HG02852 (cell line): ENCODE results near the gene RASGRF2.
"Not testable (repeated sequence)": the region's sequence is repeated elsewhere in the genome, so short reads cannot be mapped to it uniquely, and the experiment has no call there.

ENCODE experiments used
- ATAC-seq: cut with Tn5 transposase; IDR thresholded peaks from one replicate; pipeline ENCODE4 v1.9.1; 2021; ENCODE audit warnings: mild to moderate bottlenecking, moderate library complexity; ENCODE audit not compliant: unreplicated experiment

The RASGRF2 gene

GRCh38 chr5:81234299-81234698, 274.1 kb downstream of the RASGRF2 start:
- ATAC-seq, result no peak

- no peak for ATAC-seq
These were observed 274.6 kb downstream of the RASGRF2 start for GRCh38 chr5:81234801-81235200.

- ATAC-seq, result no peak
These were observed 275.3 kb downstream of the RASGRF2 start for GRCh38 chr5:81235287-81236072.

GRCh38 chr5:81238460-81238859, 278.3 kb downstream of the RASGRF2 start:
- ATAC-seq, result no peak

GRCh38 chr5:81239613-81240012, 279.4 kb downstream of the RASGRF2 start:
- no peak for ATAC-seq

- no peak for ATAC-seq
These were observed 280.8 kb downstream of the RASGRF2 start for GRCh38 chr5:81241001-81241400.

- no peak for ATAC-seq
These were observed 281.9 kb downstream of the RASGRF2 start for GRCh38 chr5:81241961-81242648.

- no peak for ATAC-seq
These were observed 282.8 kb downstream of the RASGRF2 start for GRCh38 chr5:81242906-81243436.

- ATAC-seq, result no peak
These were observed 284.3 kb downstream of the RASGRF2 start for GRCh38 chr5:81244451-81244850.

- ATAC-seq, result no peak
These were observed 285.7 kb downstream of the RASGRF2 start for GRCh38 chr5:81245871-81246235.

GRCh38 chr5:81246697-81247096, 286.5 kb downstream of the RASGRF2 start:
- no peak for ATAC-seq

GRCh38 chr5:81247441-81247972, 287.3 kb downstream of the RASGRF2 start:
- no peak for ATAC-seq

- no peak for ATAC-seq
These were observed 289.1 kb downstream of the RASGRF2 start for GRCh38 chr5:81249240-81249639.

- no peak for ATAC-seq
These were observed 289.8 kb downstream of the RASGRF2 start for GRCh38 chr5:81250004-81250403.

GRCh38 chr5:81251922-81252321, 291.8 kb downstream of the RASGRF2 start:
- no peak for ATAC-seq

GRCh38 chr5:81252904-81253303, 292.7 kb downstream of the RASGRF2 start:
- no peak for ATAC-seq

GRCh38 chr5:81253875-81254274, 293.7 kb downstream of the RASGRF2 start:
- ATAC-seq, result no peak

GRCh38 chr5:81254886-81255559, 294.9 kb downstream of the RASGRF2 start:
- no peak for ATAC-seq

GRCh38 chr5:81256766-81257165, 296.6 kb downstream of the RASGRF2 start:
- no peak for ATAC-seq

- ATAC-seq, result not testable (repeated sequence)
These were observed 302.6 kb downstream of the RASGRF2 start for GRCh38 chr5:81262796-81263195.

GRCh38 chr5:81265101-81265500, 304.9 kb downstream of the RASGRF2 start:
- no peak for ATAC-seq
